Eye (tissue), 1 donor: ENCODE results near the gene SGCA.

Source experiments
- DNase-seq: peaks from one replicate; pipeline ENCODE4 v3.0.0-alpha.2; 2015

Gene SGCA

DNA sequence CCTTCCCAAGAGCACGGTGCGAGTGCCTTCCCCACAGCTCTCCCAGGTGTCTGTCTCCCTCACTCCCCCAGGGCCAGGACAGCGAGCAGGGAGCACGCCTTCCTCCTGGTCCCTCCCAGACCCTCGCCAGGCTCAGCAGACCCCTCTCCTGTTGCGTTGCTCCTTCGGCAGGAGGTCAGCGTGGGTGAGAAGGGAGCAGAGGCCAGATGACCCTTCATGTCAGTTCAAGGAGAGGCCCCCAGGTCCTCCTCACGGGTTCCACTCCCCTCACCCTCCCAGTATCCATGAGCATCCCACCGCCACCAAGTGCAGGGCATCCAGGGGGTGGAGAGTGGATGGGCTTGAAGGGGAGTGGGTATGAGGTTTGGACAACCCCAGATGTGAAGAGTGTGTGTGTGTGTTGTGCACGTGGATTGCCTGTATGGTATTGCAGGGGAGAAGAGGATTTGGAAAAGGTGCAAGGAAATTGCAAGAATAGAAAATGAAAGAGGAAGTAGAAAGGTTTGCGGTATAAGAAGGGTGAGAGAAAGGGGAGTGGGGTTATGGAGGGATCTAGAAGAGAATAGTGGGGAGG is 17.7 kb downstream of the SGCA start:
- no peak for DNase-seq

DNA sequence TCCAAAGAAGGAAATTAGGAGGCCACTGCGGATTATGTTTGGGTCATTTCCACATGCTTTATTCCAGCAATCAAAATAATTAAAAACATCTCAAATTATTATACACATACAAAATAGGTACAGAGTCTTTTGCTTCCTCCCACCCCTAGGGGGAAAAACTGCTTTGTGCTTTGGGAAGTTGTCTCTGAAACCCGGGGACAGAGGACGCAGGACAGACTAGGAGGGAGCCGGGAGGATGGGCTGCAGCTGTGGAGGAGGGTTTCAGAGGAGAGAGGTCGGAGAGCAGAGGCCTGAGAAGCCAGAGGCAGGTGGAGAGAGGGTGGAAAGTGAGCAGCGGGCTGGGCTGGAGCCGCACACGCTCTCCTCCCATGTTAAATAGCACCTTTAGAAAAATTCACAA is 18.3 kb downstream of the SGCA start:
- DNase-seq: peak; percentile 62

DNA sequence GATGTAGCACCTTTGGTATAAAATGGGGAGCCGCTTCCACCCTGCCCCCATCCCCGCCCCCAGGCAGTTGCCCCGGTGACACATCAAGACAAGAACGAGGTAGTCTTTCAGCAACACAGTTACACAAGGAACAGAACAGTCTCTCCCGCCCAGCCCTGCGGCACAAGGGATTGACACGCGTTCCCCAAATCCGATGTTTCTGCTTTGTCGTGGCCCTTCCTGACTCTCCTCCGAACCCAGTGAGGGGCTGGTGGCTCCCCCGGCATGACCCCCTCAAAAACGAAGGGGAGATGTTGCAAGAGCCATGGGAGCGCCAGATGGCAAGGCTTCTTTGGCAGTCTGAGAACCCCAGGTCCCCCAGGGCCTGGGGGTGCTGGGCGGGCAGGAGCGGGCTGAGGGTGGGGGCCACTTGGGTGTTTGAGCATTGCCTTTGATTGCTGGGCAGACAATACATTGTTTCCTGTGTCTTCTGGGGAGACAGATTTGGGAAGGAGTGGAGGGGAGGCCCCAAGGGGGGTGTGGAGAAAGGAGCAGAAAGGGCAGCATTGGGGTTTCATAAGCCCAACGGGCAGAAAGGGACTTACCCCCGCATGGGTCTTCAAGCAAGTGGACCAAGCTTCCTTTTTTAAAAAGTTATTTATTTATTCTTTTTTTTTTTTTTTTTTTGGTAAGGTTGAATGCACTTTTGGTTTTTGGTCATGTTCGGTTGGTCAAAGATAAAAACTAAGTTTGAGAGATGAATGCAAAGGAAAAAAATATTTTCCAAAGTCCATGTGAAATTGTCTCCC is 19.0 kb downstream of the SGCA start:
- no peak for DNase-seq

DNA sequence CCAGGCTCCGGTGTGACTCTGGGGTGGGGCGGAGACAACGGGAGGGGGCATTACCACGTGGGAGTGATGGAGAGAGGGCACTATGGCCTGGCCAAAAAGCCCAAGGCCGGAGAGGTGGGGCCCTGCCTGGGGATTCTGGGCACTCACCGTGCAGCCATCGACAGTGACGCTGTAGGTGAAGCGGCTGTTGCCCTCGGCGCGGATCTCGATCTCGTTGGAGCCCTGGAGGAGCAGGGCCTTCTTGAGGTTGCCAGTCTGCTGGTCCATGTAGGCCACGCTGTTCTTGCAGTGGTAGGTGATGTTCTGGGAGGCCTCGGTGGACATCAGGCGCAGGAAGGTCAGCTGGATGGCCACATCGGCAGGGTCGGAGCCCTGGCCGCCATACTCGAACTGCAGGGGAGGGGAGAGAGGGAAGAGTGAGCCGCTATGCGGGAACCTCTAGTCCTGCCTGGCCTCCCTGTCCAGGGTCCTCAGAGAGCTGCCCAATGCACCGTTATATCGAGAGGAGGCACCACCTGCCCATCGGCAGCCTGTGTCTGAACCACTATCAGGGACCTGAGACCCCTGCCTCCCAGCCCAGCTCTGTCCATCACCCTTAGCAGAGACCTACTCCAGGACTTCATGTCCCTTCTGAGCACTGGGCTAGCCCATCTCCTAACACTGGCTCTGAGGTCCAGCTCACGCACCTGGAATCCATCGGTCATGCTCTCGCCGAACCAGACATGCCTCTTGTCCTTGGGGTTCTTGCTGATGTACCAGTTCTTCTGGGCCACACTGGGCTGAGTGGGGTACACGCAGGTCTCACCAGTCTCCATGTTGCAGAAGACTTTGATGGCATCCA is 20.0 kb downstream of the SGCA start:
- no peak for DNase-seq

DNA sequence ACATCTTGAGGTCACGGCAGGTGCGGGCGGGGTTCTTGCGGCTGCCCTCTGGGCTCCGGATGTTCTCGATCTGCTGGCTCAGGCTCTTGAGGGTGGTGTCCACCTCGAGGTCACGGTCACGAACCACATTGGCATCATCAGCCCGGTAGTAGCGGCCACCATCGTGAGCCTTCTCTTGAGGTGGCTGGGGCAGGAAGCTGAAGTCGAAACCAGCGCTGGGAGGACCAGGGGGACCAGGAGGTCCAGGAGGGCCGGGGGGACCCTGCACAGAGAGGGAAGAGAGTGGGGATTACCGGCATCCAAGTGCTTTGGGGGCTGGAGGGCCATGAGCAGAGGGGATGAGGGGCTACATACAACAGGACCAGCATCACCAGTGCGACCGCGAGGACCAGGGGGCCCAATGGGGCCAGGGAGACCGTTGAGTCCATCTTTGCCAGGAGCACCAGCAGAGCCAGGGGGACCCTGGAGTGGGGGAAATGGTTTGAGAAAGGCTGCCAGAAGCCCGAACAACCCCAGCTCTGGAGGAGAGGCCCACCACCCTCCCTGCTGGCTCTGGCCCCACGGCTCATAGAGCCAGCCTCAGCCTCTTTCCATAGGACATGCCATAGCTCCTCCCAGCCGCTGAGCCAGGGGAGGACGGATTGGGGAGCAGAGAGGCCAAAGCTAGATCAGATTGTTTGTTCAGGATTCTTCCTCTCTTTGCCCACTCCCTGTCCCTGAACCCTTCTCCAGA is 21.0 kb downstream of the SGCA start:
- DNase-seq: no peak

DNA sequence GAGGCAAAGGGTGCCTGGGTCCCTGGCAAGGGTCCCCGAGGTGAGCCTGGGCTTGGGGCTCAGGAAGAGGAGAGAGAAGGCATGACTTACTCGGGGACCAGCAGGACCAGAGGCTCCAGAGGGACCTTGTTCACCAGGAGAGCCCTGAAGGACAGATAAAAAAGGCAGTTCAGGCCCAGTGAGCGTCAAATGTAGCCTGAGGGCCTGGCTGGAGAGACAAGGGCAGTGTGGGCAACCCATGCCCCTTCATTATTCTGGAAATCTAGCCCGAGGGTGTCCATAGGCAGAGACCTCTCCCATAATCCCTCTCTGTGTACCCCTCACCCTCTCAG is 21.6 kb downstream of the SGCA start:
- DNase-seq: no peak

DNA sequence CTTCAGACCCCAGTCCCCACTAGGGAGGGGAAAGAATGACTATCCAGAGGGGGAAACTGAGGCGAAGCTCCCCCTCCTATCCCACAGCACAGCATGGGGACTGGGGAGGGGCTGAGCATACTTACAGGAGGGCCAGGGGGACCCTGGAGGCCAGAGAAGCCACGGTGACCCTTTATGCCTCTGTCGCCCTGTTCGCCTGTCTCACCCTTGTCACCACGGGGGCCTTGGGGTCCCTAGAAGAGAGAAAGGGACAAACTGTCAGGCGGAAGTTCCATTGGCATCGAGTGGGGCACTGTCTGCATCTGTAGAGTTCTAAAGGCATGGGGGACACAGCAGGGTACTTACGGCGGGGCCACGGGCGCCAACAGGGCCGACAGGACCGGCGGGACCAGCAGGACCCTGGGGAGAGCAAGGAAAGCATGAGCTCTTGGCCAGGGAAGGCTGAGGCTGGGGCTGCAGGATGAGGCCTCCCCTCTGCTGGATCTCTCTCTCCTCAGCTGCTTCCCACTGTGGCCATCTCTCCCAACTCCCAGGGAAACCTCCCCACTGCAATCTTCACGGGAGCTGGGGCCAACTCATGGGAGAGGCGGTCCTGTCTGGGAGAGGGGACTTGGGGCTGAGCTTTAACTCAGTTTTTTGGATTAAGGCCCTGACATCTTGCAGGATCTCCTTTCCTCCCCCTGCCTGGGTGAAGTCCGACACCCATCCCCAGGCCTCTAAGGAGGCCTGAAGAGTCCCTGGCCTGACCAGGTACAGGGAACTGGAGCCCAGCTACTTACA is 22.1 kb downstream of the SGCA start:
- no peak for DNase-seq

DNA sequence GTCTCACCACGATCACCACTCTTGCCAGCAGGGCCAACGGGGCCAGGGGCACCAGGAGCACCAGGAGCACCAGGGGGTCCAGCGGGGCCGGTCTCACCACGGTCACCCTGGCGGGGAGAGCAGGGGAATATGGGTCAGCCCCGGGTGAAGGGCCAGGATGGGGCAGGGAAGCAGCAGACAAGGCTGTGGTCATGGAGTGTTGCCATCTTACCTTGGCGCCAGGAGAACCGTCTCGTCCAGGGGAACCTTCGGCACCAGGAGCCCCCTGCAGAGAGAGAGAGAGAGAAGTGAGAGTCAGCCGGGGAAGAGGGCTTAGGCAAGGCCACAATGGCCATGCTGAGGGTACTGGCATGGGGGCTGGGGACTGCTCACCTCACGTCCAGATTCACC is 22.7 kb downstream of the SGCA start:
- DNase-seq: no peak

DNA sequence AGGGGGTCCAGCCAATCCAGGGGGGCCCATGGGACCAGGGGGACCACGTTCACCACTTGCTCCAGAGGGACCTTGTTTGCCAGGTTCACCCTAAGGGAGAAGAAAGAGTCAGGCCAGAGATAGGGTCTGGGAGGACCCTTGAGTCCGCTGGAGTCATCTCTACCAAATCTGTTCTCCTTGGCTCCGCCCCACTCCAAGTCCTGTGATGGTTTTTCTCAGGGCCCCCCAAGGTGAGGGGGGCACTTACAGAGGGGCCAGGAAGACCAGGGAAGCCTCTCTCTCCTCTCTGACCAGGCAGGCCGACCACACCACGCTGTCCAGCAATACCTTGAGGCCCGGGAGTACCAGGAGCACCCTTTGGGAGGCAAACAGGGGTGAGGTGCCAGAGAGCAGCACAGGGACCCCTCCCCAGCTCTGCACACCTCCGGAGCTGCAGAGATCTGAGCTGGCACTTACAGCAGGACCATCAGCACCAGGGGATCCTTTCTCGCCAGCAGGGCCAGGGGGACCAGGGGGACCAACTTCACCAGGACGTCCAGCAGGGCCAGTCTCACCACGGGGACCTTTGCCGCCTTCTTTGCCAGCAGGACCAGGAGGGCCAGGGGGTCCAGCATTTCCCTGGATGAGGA is 23.2 kb downstream of the SGCA start:
- DNase-seq: no peak

DNA sequence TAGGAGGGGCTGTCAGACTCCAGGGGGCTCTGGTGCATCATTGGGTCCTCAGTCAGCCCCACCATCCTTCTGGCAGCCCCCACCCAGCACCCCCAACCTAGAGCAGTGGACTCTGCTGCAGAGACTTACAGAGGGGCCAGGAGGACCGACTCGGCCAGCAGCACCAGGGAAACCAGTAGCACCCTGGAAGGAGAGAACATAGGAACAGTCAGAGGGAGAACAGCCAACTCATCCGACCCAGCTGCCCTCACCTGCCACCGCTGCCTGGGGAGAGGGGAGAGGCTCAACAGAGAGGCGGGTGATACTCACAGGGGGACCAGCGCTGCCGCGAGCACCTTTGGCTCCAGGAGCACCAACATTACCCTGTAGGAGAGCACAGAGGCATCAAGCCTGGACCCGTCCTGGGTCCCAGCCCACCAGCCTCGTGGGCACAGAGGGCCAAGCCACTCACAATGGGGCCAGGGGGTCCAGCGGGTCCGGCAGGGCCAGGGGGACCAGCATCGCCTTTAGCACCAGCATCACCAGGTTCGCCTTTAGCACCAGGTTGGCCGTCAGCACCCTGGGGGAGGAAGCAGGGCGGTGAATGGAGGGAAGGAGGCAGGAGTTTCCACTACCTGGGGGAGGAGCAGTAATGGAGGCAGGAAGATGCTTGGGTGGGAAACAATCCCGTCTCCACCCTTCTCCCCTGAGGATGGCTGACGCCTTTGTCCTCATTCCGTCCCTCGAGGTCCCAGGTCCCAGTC is 23.9 kb downstream of the SGCA start:
- DNase-seq: no peak

DNA sequence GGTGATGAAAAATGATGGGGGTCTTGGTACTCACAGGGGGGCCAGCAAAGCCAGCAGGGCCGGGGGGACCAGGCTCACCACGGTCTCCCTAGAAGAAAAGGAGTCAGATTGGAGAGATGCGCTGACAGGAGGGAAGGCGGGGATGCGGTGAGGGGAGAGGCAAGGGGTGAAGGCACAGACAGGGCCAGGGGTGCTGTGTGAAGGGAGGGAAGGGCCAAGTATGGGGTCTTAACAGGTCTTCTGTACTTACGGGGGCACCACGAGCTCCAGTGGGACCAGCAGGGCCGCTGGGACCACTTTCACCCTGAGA is 24.4 kb downstream of the SGCA start:
- DNase-seq: no peak

DNA sequence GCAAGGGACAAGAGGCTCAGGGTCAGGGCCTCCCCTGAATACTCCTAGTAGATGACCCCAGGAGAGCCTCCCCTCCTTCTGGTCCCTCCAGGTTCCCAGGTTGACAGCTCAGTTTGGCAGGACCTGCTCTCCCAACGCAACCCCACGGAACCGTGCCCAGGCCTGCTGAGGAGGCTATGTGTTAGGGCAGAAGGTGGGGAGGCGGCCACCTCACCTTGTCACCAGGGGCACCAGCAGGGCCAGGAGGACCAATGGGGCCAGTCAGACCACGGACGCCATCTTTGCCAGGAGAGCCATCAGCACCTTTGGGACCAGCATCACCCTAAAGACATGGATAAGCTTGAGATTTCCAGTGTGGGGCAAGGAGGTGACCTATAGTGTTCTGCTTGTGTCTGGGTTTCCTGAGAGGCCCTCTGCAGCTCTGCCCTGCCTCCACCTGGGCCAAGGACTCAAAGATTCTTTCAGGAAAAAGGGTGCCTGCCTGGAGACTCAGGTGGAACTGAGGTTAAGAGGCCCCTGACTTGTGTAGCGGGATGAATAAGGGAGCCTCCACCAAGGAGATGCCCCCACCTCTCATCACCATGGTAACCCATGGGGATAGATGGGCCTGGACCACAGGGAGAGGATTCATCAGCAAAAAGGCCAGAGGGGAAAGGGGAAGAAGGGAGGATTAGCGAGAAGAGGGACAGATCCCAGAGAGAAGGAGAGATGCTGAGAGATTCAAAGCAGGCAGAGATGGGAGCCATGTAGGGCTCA is 25.0 kb downstream of the SGCA start:
- DNase-seq: no peak

DNA sequence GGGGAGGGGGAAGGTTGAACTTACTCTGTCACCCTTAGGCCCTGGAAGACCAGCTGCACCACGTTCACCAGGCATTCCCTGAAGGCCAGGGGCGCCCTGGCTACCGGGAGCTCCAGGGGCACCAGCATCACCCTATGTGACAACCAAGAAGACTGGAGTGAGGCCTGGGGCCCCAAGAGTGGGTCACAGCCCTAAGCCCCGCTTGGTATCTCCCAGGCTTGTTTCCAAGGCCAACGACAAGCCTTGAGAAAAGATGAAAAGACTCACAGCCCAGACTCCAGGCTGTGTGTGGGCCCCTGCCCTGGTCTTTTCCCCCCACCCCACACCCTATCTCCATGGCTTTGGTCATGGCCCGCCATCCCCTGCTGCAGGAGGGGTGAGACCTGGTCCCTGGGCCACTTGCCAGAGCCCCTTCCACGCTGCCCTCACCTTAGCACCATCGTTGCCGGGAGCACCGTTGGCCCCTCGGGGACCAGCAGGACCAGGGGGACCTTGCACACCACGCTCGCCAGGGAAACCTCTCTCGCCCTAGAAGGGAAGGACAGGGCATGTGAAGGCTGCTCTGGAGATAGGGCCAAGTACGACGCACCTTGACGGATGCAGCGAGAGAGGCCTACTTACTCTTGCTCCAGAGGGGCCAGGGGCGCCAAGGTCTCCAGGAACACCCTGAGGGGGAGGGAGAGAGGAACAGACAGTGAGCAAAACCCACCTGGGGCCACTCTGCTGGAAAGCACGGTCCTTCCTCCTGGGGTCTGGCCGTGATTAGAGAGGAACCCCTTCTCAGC is 25.7 kb downstream of the SGCA start:
- no peak for DNase-seq

DNA sequence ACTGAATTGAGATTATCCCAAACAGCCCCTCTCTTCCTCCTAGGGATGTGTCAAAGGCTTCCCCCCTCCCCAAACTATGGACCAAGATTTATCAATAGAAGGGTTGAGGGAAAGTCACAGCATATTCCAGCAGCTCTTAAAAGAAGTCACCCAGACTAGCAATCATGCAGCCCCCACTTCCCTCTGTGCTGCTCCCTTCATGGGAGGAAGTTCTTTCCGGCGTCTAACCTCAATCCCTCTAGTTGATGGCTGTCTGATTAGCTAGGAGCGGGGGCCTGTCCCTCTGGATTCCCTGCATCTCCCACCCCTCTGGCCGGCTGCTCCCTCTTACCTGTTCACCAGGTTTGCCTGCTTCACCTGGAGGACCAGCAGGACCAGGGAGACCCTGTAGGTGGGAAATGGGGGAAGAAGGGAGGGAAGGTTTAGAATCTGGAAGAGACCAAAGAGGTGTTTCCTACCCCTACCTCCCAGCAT is 26.4 kb downstream of the SGCA start:
- no peak for DNase-seq

DNA sequence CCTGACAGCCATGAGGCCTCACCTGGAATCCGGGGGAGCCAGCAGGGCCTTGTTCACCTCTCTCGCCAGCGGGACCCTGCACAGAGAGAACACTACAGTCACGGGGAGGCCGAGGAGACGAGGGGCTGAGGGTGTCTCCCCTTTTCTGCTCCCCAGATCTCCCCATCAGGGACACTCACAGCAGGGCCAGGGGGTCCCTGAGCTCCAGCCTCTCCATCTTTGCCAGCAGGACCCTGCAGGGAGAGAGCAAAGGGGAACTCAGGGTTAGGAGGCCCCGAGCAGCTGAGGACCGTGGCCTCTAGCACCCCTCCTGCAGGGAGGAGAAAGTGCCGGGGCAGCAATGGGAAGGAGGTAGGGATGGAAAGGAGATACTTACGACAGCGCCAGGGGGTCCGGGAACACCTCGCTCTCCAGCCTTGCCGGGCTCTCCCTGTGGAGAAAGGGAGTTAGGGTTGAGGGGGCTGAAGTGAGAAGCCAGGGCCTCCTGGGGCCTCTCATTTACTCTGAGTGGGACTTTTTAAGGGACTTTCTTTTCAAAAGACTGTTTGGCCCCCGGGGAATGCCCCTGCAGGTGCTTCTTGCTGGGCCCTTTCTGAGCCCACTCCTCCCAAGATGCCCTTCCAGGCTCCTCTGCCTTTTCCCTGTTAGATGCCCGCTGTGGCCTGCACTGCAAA is 26.9 kb downstream of the SGCA start:
- DNase-seq: no peak

DNA sequence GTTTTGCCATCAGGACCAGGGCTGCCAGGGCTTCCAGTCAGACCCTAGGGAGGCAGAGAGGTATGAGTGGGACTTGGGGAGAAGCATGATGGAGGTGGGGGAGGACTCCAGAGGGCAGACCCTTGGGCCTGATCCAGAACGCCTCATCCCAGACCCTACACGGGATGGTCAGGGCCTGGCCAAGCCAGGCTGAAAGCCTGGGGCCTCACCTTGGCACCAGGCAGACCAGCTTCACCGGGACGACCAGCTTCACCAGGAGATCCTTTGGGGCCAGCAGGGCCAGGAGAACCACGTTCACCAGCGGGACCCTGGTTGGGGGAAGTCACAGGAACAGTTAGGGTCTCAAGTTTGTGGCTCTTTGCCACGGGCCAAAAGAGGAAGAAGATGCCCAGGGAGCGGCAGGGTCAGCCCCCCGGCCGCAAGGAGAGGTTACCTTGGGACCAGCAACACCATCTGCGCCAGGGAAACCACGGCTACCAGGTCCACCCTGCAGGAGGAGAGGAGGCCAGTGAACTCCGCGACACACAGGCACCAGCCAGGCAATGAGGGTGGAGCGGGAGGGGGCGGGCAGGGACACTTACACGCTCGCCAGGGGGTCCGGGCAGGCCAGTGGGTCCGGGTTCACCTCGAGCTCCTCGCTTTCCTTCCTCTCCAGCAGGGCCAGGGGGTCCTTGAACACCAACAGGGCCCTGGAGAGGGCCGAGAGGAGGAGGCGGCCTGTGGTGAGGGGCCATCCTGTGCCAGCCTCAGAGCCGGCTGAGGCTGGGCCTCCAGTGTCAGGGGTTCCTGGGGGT is 28.5 kb downstream of the SGCA start:
- DNase-seq: no peak

DNA sequence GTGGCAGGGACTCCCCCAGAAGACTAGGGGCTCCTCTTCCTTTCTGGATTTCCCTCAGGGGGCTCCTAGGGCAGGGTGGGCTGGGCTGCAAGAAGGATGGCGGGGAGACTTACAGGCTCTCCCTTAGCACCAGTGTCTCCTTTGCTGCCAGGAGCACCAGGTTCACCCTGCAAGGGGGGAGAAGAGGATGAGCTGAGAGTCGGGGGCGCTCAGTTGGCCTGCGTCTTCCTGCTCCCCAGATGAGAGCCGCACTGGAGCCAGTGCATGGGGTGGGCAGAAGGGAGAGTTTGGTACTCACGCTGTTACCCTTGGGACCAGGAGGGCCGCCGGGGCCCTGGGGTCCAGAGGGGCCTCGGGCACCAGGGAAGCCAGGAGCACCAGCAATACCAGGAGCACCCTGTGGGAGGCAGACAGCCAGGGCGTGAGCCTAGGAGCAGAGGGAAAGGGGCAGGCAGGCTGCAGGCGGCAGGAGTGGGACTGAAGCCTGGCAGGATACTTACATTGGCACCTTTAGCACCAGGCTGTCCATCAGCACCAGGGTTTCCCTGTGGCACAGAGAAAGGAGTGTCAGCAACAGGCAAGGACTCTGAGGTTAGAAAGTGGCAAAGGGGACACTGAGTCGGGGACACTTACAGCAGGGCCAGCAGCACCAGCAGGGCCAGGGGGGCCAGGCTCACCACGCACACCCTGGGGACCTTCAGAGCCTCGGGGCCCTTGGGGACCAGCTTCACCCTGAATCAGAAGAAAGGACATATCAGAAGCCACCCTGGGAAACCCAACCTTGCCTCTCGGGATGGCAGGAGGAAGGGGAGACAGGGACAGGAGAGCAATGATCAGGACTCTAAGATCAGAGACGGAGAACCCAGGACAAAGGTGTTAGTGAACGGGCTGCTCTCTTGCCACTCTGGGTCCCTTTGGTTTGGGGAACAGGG is 29.4 kb downstream of the SGCA start:
- no peak for DNase-seq
